ENCODE results near the gene ENO3.

ENO3 gene

DNA sequence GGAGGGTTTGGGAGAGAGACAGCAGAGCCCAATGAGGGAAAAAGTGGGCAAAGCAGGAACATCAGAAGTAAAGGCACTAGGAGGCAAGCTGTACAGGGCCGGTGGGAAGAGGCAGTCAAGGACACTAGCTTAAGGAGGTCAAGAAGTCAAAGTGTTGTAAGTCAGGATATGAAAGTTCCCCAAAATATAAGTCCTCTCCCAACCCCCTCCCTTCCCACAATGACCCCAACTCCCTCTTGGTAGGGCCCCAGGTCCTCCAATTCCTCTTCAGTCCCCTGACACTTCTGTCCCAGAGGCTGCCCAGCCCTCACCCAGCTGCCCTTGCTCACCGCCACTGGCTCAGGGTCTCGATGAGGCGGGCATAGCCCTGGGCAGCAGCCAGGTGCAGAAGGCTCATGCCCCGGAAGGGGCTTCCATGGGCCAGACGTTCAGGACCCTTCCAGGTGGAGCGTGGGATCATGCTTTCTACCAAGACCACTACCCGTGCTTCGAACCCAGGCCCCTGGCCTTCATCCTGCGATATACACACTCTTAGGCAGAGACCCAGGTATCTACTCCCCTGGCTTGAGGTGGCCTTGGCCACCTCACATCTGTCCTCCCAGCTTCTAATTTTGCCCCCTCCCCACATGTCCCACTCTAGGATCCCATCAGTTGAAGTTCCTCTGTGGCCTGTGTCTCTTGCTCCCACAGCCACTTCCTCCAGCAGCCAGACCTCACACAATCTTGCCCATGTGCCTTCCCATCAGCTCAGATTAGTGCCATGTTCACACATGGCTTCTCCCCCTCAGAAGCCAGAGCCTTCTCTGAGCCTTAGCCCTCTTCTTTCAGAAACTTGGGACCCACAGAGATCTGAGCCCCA, 22.6 kb downstream of the ENO3 start:
- H3K36me3 ChIP-seq (ENCODE audit: control insufficient read depth, insufficient read depth, low read length) = 0 out of 2 replicates have a peak, but pooled peaks cover 5% of the 10 kb centered on the region
- WGBS (ENCODE audit: insufficient coverage, insufficient read length) = no CpG with 5 or more reads among the region's 10 CpGs
- no peak overlapping the region for H3K27ac ChIP-seq (ENCODE audit: low read length)
- H3K4me1 ChIP-seq (ENCODE audit: control insufficient read depth, insufficient read depth, low read length) = 0 out of 2 replicates have a peak, but pooled peaks cover 2% of the 10 kb centered on the region
- no peaks in the 10 kb centered on the region; the same call in 1 of the 2 replicates for H3K27me3 ChIP-seq (ENCODE audit: control insufficient read depth, insufficient read depth, low read length)
- no peak for DNase-seq (ENCODE audit: low read depth, low spot score)
- no peak overlapping the region for H3K4me3 ChIP-seq (ENCODE audit: low read length)
- no peaks in the 10 kb centered on the region for H3K9me3 ChIP-seq (ENCODE audit: control insufficient read depth, insufficient read depth, low read length)

DNA sequence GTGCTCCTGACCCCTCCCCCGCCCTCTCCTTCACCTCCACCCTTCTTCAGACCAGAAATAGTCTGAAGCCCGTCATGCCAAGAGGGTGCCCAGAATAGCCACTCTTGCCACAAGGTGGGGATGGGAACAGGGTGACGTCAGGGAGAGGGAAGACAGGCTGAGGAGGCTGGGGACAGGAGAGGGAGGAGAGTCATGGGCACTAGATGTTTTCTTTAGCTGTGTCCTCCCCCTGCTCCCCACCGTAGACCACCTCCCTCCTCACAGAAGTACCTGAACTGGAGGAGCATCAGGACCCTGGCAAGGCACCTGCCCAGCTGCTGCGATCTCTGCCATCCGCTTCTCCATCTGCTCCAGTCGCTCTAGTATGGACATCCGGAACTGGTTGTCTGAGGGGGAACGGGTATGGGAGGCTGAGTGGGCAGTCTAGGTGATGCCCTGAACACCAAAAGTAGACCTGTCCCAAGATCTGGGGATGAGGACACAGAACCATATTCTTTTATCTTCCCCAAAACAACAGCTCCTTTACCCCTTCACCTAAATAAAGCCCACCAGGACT, 23.3 kb downstream of the ENO3 start:
- H3K27me3 ChIP-seq (ENCODE audit: control insufficient read depth, insufficient read depth, low read length) = no peaks in the 10 kb centered on the region; the same call in 1 of the 2 replicates
- 0 out of 2 replicates have a peak, but pooled peaks cover 5% of the 10 kb centered on the region for H3K36me3 ChIP-seq (ENCODE audit: control insufficient read depth, insufficient read depth, low read length)
- no peaks in the 10 kb centered on the region for H3K9me3 ChIP-seq (ENCODE audit: control insufficient read depth, insufficient read depth, low read length)
- no peak for DNase-seq (ENCODE audit: low read depth, low spot score)
- H3K4me3 ChIP-seq (ENCODE audit: low read length) = no peak overlapping the region
- no CpG with 5 or more reads among the region's 9 CpGs for WGBS (ENCODE audit: insufficient coverage, insufficient read length)
- H3K4me1 ChIP-seq (ENCODE audit: control insufficient read depth, insufficient read depth, low read length) = 0 out of 2 replicates have a peak, but pooled peaks cover 2% of the 10 kb centered on the region
- H3K27ac ChIP-seq (ENCODE audit: low read length) = no peak overlapping the region

DNA sequence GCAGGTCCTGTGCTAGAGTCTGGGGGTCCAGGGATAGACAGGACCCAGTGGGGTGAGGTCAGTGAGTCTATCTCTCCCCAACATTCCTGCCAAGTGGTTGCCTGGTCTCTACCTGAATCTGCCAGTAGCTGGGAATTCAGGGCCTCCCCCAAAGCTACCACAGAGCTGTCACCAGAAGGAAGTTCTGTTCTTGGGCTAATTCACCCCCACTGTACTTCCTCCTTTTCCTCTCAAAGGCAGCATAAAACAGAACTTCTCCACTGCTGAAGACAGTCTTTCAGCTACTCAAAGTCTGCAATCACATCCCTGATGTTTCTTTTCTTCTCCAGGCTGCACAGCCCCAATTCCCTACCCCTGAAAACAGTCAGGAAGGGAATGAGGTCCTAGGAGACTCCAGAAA, 27.8 kb downstream of the ENO3 start:
- Histone ChIP-seq H3K4me1 (ENCODE audit: control insufficient read depth, insufficient read depth, low read length) (no peaks in the 10 kb centered on the region), H3K27me3 (ENCODE audit: control insufficient read depth, insufficient read depth, low read length) (no peaks in the 10 kb centered on the region; the same call in 1 of the 2 replicates), H3K27ac (ENCODE audit: low read length) (no peak overlapping the region), H3K4me3 (ENCODE audit: low read length) (no peak overlapping the region), H3K9me3 (ENCODE audit: control insufficient read depth, insufficient read depth, low read length) (no peaks in the 10 kb centered on the region), H3K36me3 (ENCODE audit: control insufficient read depth, insufficient read depth, low read length) (no peaks in the 10 kb centered on the region)
- DNase-seq (ENCODE audit: low read depth, low spot score) = no peak

DNA sequence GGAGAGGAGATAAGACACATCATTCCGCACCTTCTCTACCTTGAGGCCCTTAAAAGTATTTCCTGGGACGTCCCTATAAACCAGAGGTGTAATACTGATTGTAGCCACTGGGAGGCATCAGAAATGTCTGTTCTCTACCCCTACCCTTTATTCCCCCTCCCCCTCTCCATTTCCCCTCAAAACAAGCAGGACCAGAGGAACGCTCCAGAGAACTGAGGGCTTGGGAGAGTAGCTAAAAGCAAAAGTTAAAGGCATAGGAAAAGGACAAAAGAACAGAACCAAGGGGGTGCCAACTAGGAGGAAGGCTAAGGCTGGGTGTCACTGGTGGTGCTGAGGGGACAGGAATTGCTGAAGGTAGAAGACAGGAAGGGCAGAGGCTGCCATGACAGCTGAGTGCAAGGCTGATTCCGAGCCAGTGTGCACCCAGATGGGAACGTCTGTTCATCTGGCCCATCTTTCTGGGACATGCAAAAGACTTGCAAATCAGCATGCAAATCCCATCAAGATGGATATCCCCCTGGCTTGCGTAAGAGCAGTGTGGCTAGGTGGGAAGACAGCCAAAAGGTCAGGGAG, 29.8 kb downstream of the ENO3 start:
- Histone ChIP-seq H3K4me1 (ENCODE audit: control insufficient read depth, insufficient read depth, low read length) (no peaks in the 10 kb centered on the region), H3K36me3 (ENCODE audit: control insufficient read depth, insufficient read depth, low read length) (no peaks in the 10 kb centered on the region), H3K27me3 (ENCODE audit: control insufficient read depth, insufficient read depth, low read length) (no peaks in the 10 kb centered on the region), H3K27ac (ENCODE audit: low read length) (no peak overlapping the region), H3K4me3 (ENCODE audit: low read length) (no peak overlapping the region), H3K9me3 (ENCODE audit: control insufficient read depth, insufficient read depth, low read length) (no peaks in the 10 kb centered on the region)
- no CpG with 5 or more reads among the region's 6 CpGs for WGBS (ENCODE audit: insufficient coverage, insufficient read length)
- DNase-seq (ENCODE audit: low read depth, low spot score) = no peak

DNA sequence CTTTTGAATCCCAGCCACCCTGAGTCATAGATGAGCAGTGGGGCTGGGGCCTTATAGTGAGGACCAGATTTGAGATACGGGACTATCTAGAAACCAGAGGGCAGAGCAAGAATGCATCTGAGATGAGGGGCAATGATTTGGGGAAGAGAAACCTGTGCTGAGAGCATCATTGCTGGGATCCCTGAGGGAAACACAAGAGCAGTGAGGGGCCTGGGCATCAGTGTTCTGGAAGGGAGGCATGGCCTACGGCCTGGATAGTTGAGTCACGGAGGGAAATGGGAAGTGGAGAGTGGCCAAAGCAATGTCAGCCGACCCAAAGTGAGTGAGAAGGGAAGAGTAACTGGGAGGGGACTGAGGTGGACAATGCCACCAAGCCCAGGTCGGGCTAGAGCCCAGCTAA, 31.4 kb downstream of the ENO3 start:
- H3K4me3 ChIP-seq (ENCODE audit: low read length) = no peak overlapping the region
- no peak for DNase-seq (ENCODE audit: low read depth, low spot score)
- no peak overlapping the region for H3K27ac ChIP-seq (ENCODE audit: low read length)
- no peaks in the 10 kb centered on the region for H3K9me3 ChIP-seq (ENCODE audit: control insufficient read depth, insufficient read depth, low read length)
- H3K4me1 ChIP-seq (ENCODE audit: control insufficient read depth, insufficient read depth, low read length) = no peaks in the 10 kb centered on the region
- WGBS (ENCODE audit: insufficient coverage, insufficient read length) = no CpG with 5 or more reads among the region's 5 CpGs
- no peaks in the 10 kb centered on the region for H3K36me3 ChIP-seq (ENCODE audit: control insufficient read depth, insufficient read depth, low read length)
- no peaks in the 10 kb centered on the region for H3K27me3 ChIP-seq (ENCODE audit: control insufficient read depth, insufficient read depth, low read length)

DNA sequence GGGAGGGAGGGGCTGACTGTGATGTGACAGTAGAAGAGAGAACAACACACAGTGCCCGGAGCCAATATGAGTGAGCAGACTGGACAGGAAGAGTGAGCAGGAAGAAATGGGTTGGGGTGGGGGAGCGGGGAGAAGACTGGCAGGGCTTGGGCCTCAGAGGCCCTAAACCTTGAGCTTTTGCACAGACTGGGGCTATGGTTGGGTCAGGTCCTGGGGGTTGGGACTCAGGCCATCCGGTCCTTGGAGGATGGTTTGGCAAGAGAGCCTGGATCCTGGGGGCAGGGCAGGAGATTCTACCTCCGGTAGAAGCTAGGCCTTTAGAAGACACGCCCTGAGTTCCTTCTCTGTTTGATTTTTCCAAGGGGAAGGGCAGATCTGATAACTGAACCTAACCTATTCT, 35.5 kb downstream of the ENO3 start:
- Histone ChIP-seq H3K36me3 (ENCODE audit: control insufficient read depth, insufficient read depth, low read length) (no peaks in the 10 kb centered on the region), H3K4me1 (ENCODE audit: control insufficient read depth, insufficient read depth, low read length) (no peaks in the 10 kb centered on the region), H3K4me3 (ENCODE audit: low read length) (peak overlapping the region; percentile 74; the same call in 1 of the 2 replicates), H3K9me3 (ENCODE audit: control insufficient read depth, insufficient read depth, low read length) (no peaks in the 10 kb centered on the region), H3K27ac (ENCODE audit: low read length) (no peak overlapping the region), H3K27me3 (ENCODE audit: control insufficient read depth, insufficient read depth, low read length) (no peaks in the 10 kb centered on the region)
- DNase-seq (ENCODE audit: low read depth, low spot score) = no peak
- WGBS (ENCODE audit: insufficient coverage, insufficient read length) = no CpG with 5 or more reads among the region's 5 CpGs

DNA sequence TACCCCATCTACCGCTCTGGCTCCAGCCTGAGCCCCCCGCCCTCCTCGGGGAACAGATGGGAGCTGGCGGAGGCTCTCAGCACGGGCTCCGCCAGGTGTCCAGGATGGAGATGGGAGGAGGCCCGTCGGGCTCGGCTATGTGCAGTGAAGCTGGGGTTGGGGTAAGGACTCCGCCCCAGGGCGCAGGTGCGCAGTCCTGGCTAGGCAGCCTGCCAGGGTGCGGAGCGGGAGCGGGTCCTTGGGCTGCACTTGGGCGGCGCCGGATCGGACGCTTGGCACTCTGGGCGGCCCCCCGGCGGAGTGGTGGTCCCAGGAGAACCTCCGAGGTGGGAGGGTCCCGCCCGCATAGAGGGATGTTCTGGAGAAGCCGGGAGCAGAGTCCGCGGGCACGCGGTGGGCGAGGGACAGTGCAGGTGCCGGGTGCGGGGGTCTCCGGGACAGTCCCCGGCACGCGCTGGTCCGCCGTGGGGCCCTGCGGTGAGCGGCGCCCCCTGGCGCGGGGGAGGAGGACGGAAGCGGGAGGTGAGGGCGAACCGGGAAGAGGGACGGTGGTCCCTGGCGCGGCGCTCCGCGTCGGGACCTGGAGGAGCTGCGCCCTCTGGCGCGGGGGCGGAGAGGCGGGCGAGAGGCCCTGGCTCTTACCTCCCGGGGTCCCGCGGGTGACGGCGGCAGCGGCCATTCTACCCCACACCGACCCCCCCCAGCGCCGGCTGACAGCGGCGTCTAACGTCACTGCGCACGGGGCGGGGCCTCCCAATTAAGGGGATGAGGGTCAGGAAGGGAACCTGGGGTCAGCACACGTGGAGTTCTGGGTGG, 36.2 kb downstream of the ENO3 start, which contains the start of gene CAMTA2:
TSS of gene CAMTA2 (minus strand) at position 725 of the 816 bp plus-strand sequence. CDS start 1,453 bp downstream, outside the sequence.
- no peak for DNase-seq (ENCODE audit: low read depth, low spot score)
- no peak within 1 kb of the TSS for H3K27ac ChIP-seq (ENCODE audit: low read length)
- WGBS (ENCODE audit: insufficient coverage, insufficient read length) = no CpG with 5 or more reads among the region's 78 CpGs

DNA sequence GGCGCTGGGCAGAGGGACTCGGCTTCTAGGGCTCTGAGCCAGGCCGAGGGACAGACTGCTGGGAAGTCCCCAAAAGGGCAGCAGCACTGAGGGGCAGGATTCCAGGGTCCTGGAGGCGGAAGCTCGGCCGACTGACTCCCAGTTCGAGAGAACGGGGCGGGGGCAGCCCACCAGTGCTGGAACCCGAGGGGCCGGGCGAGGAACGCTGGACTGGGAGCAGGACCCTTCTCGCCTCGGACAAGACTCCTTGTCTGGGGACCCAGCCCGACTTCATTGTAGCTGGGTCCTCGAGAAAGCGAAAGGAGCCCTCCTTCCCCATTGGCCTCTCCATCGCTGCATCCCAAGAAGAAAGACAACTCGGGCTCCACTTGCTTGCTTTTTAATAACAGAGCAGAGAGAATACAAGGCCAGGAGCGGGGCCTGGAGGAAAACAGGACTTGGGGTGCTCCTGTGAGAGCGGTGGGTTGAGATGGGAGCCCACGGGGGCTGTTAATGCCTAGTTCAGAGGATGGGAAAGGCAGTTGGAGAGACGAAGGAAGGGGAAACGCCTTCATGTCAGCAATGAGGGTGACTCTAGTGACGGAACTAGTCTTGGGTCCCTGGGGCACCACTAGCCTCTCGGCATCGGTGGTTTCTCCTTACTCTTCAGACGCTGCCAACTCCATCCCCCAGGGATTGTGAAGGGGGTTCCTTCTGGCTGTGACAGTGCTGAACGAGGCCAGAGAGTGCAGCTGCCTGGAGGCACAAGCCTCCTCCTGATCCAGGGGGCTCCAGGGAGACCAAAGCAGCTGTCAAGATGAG, 37.0 kb downstream of the ENO3 start:
- Histone ChIP-seq H3K4me3 (ENCODE audit: low read length) (peak overlapping the region; percentile 74; the same call in 1 of the 2 replicates), H3K36me3 (ENCODE audit: control insufficient read depth, insufficient read depth, low read length) (no peaks in the 10 kb centered on the region), H3K9me3 (ENCODE audit: control insufficient read depth, insufficient read depth, low read length) (no peaks in the 10 kb centered on the region), H3K27ac (ENCODE audit: low read length) (no peak overlapping the region), H3K27me3 (ENCODE audit: control insufficient read depth, insufficient read depth, low read length) (no peaks in the 10 kb centered on the region), H3K4me1 (ENCODE audit: control insufficient read depth, insufficient read depth, low read length) (no peaks in the 10 kb centered on the region)
- no peak for DNase-seq (ENCODE audit: low read depth, low spot score)
- WGBS (ENCODE audit: insufficient coverage, insufficient read length) = no CpG with 5 or more reads among the region's 30 CpGs

More for the DNA sequence above, 36.2 kb downstream of the ENO3 start, which contains the start of gene CAMTA2:
- H3K9me3 ChIP-seq (ENCODE audit: control insufficient read depth, insufficient read depth, low read length) = no peaks in the 10 kb centered on the region
- H3K27me3 ChIP-seq (ENCODE audit: control insufficient read depth, insufficient read depth, low read length) = no peaks in the 10 kb centered on the region
- H3K4me3 ChIP-seq (ENCODE audit: low read length) = peak within 1 kb of the TSS; percentile 74; the same call in 1 of the 2 replicates
- H3K4me1 ChIP-seq (ENCODE audit: control insufficient read depth, insufficient read depth, low read length) = no peaks in the 10 kb centered on the region
- no peaks in the 10 kb centered on the region for H3K36me3 ChIP-seq (ENCODE audit: control insufficient read depth, insufficient read depth, low read length)

DNA sequence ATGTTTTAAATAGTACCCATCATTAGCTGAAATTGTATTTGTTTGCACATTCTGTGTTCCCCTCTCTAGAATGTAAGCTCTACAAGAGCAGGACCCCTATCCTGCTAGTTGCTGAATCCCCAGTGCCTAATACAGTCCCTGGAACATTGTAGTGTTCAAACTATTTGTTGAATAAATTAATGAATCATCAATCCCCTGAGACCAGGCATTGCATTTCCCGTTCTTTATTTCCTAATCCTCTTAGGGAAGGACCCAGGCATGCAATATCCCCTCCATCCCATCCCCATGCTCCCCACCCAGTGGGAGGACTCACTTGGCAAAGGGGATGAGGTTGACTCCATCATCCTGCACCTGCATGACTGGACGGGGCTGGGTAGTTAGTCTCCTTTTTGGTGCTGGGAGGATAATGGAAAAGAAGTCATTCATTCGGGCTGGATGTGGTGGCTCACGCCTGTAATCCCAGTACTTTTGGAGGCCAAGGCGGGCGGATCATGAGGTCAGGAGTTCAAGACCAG, 43.2 kb downstream of the ENO3 start:
- DNase-seq (ENCODE audit: low read depth, low spot score) = no peak
- Histone ChIP-seq H3K4me3 (ENCODE audit: low read length) (no peak overlapping the region), H3K27ac (ENCODE audit: low read length) (no peak overlapping the region), H3K4me1 (ENCODE audit: control insufficient read depth, insufficient read depth, low read length) (no peaks in the 10 kb centered on the region), H3K27me3 (ENCODE audit: control insufficient read depth, insufficient read depth, low read length) (no peaks in the 10 kb centered on the region), H3K9me3 (ENCODE audit: control insufficient read depth, insufficient read depth, low read length) (no peaks in the 10 kb centered on the region), H3K36me3 (ENCODE audit: control insufficient read depth, insufficient read depth, low read length) (no peaks in the 10 kb centered on the region)
- WGBS (ENCODE audit: insufficient coverage, insufficient read length) = no CpG with 5 or more reads among the region's 6 CpGs
